IMR-90 (cell line): ENCODE results near the gene WEE1. TPM values are rescaled to one million over a fixed set of nuclear protein-coding genes. Genes with fewer than 3 reads are reported as not detected.

Experiments used
- ATAC-seq: fragments of 200-7000 bp; cut with Tn5 transposase; 2 replicates; pipeline ENCODE4 v1.9.1; 2020; ENCODE audit warnings: low read depth, mild to moderate bottlenecking, moderate library complexity
- BruUV-seq: library from RNA; stranded (reverse); fragments of 400-500 nt; replicated peaks from 2 replicates; lab custom pipeline; 2021; lab: Mats Ljungman, UMichigan
- CTCF ChIA-PET: fragments of 300-600 bp; formaldehyde crosslinking; extraction: SDS; loops from one replicate; lab custom pipeline; 2021; ENCODE audit warnings: antibody characterized with exemption; lab: Yijun Ruan, JAX
- POLR2A ChIA-PET: fragments of 300-600 bp; sonication (Branson Sonifier 250); formaldehyde crosslinking; loops from one replicate; lab custom pipeline; 2022; ENCODE audit warnings: antibody characterized with exemption; ENCODE audit not compliant: unreplicated experiment; lab: Charles Lee
- DNase-seq: peaks from one replicate; pipeline ENCODE4 v3.0.0; 2013
- H2AFZ ChIP-seq: replicated peaks from 2 replicates; pipeline ENCODE3; 2013; ENCODE audit warnings: low read length, mild to moderate bottlenecking; ENCODE audit not compliant: poor library complexity
- H2AK5ac ChIP-seq: 2 replicates; pipeline ENCODE4 v1.6.1; 2013; ENCODE audit warnings: low read depth, low read length, inconsistent platforms
- H2AK9ac ChIP-seq: replicated peaks from 2 replicates; pipeline ENCODE3; 2013; ENCODE audit warnings: mild to moderate bottlenecking, low read depth, low read length, moderate library complexity; ENCODE audit not compliant: poor library complexity
- H2BK120ac ChIP-seq: 2 replicates; pipeline ENCODE4 v1.6.1; 2013; ENCODE audit warnings: low read depth, low read length, inconsistent platforms
- H2BK15ac ChIP-seq: 3 replicates; pipeline ENCODE4 v1.6.1; 2013; ENCODE audit warnings: low read depth, low read length, inconsistent platforms
- H2BK20ac ChIP-seq: 2 replicates; pipeline ENCODE4 v1.6.1; 2013; ENCODE audit warnings: low read depth, mild to moderate bottlenecking, inconsistent platforms, low read length, moderate library complexity
- H2BK5ac ChIP-seq: 2 replicates; pipeline ENCODE4 v1.6.1; 2013; ENCODE audit warnings: mild to moderate bottlenecking, low read depth, low read length, inconsistent platforms; ENCODE audit not compliant: poor library complexity, severe bottlenecking
- H3K14ac ChIP-seq: replicated peaks from 2 replicates; pipeline ENCODE4 v1.6.1; 2013; ENCODE audit warnings: low read depth, low read length, inconsistent platforms
- H3K18ac ChIP-seq: 2 replicates; pipeline ENCODE4 v1.6.1; 2013; ENCODE audit warnings: low read depth, low read length, control low read depth
- H3K23ac ChIP-seq: 2 replicates; pipeline ENCODE4 v1.6.1; 2013; ENCODE audit warnings: low read depth, low read length, inconsistent platforms
- H3K27ac ChIP-seq: 2 replicates; pipeline ENCODE4 v1.5.1; 2013; ENCODE audit warnings: mild to moderate bottlenecking, control low read depth, low read length; ENCODE audit not compliant: insufficient read depth
- H3K27me3 ChIP-seq: 2 replicates; pipeline ENCODE4 v1.6.1; 2013; ENCODE audit warnings: low read length; ENCODE audit not compliant: control insufficient read depth, insufficient read depth
- H3K36me3 ChIP-seq: 2 replicates; pipeline ENCODE4 v1.6.1; 2013; ENCODE audit warnings: low read length, mixed read lengths; ENCODE audit not compliant: control insufficient read depth, insufficient read depth
- H3K4ac ChIP-seq: 2 replicates; pipeline ENCODE4 v1.6.1; 2013; ENCODE audit warnings: low read depth, low read length, inconsistent platforms
- H3K4me1 ChIP-seq: 2 replicates; pipeline ENCODE4 v1.6.1; 2013; ENCODE audit warnings: low read length, mixed read lengths; ENCODE audit not compliant: control insufficient read depth, insufficient read depth
- H3K4me2 ChIP-seq: 2 replicates; pipeline ENCODE4 v1.6.1; 2013; ENCODE audit warnings: low read depth, mild to moderate bottlenecking, control low read depth, low read length, moderate library complexity
- H3K4me3 ChIP-seq: 2 replicates; pipeline ENCODE4 v1.5.1; 2013; ENCODE audit warnings: low read depth, mild to moderate bottlenecking, control low read depth, low read length, moderate library complexity; ENCODE audit not compliant: insufficient read depth
- H3K56ac ChIP-seq: 2 replicates; pipeline ENCODE4 v1.6.1; 2013; ENCODE audit warnings: low read length, inconsistent platforms; ENCODE audit not compliant: insufficient read depth; ENCODE audit errors: extremely low read depth
- H3K79me1 ChIP-seq, 2 experiments: 2 replicates each; pipeline ENCODE4 v1.6.1; 2013; ENCODE audit warnings: low read length in 2 of 2, inconsistent platforms in 1 of 2, low read depth in 1 of 2
- H3K9ac ChIP-seq: 2 replicates; pipeline ENCODE4 v1.6.1; 2013; ENCODE audit warnings: low read depth, low read length, control low read depth
- H3K9me1 ChIP-seq: 2 replicates; pipeline ENCODE4 v1.6.1; 2013; ENCODE audit warnings: low read length, inconsistent platforms; ENCODE audit not compliant: insufficient read depth
- H3K9me3 ChIP-seq: 2 replicates; pipeline ENCODE4 v1.6.1; 2013; ENCODE audit warnings: low read length; ENCODE audit not compliant: control insufficient read depth, insufficient read depth
- H4K20me1 ChIP-seq: 2 replicates; pipeline ENCODE4 v1.6.1; 2013; ENCODE audit warnings: low read length, inconsistent platforms; ENCODE audit not compliant: insufficient read depth
- H4K5ac ChIP-seq: 2 replicates; pipeline ENCODE4 v1.6.1; 2013; ENCODE audit warnings: mild to moderate bottlenecking, low read depth, low read length, control low read depth
- H4K8ac ChIP-seq, 2 experiments: 2 replicates each; pipeline ENCODE4 v1.6.1; 2013; ENCODE audit warnings: low read depth in 2 of 2, low read length in 2 of 2, control low read depth in 1 of 2, inconsistent platforms in 1 of 2
- H4K91ac ChIP-seq: 2 replicates; pipeline ENCODE4 v1.6.1; 2013; ENCODE audit warnings: low read depth, low read length, inconsistent platforms; ENCODE audit not compliant: insufficient read depth
- CEBPB ChIP-seq: IDR thresholded peaks from 2 replicates; pipeline ENCODE4 v1.6.1; 2012; ENCODE audit warnings: low read depth, low read length, improper control_type of control experiment
- CHD1 ChIP-seq: IDR thresholded peaks from 2 replicates; pipeline ENCODE4 v1.6.1; 2012; ENCODE audit warnings: low read depth, low read length, improper control_type of control experiment
- CTCF ChIP-seq: conservative IDR thresholded peaks from 2 replicates; pipeline ENCODE4 v1.5.1; 2012; ENCODE audit warnings: mild to moderate bottlenecking, low read depth, low read length, improper control_type of control experiment
- ELK1 ChIP-seq: fragments of 150-350 bp; IDR thresholded peaks from 2 replicates; pipeline ENCODE4 v1.6.1; 2016; ENCODE audit warnings: low read depth, mild to moderate bottlenecking, low read length, moderate library complexity, borderline replicate concordance
- FOS ChIP-seq: fragments of 150-350 bp; IDR thresholded peaks from 2 replicates; pipeline ENCODE4 v1.6.1; 2016; ENCODE audit warnings: low read depth, low read length
- MAFK ChIP-seq: IDR thresholded peaks from 2 replicates; pipeline ENCODE4 v1.6.1; 2012; ENCODE audit warnings: low read depth, low read length, improper control_type of control experiment
- MAZ ChIP-seq: IDR thresholded peaks from 2 replicates; pipeline ENCODE4 v1.6.1; 2012; ENCODE audit warnings: low read depth, mild to moderate bottlenecking, low read length, improper control_type of control experiment, moderate library complexity, borderline replicate concordance
- MXI1 ChIP-seq: IDR thresholded peaks from 2 replicates; pipeline ENCODE4 v1.6.1; 2012; ENCODE audit warnings: low read depth, mild to moderate bottlenecking, low read length, moderate library complexity, borderline replicate concordance
- NFE2L2 ChIP-seq: fragments of 150-350 bp; IDR thresholded peaks from 2 replicates; pipeline ENCODE4 v1.6.1; 2016; ENCODE audit warnings: low read depth, mild to moderate bottlenecking, low read length
- RAD21 ChIP-seq: IDR thresholded peaks from 2 replicates; pipeline ENCODE4 v1.6.1; 2012; ENCODE audit warnings: low read length, improper control_type of control experiment
- RCOR1 ChIP-seq: IDR thresholded peaks from 2 replicates; pipeline ENCODE4 v1.6.1; 2012; ENCODE audit warnings: mild to moderate bottlenecking, low read length, improper control_type of control experiment; ENCODE audit not compliant: insufficient replicate concordance
- RFX5 ChIP-seq: IDR thresholded peaks from 2 replicates; pipeline ENCODE4 v1.8.0; 2012; ENCODE audit warnings: low read depth, mild to moderate bottlenecking, low read length, moderate library complexity
- SMC3 ChIP-seq: fragments of 150-350 bp; IDR thresholded peaks from 2 replicates; pipeline ENCODE4 v1.6.1; 2016; ENCODE audit warnings: low read depth, mild to moderate bottlenecking, antibody characterized with exemption, low read length, moderate library complexity
- USF2 ChIP-seq: fragments of 150-350 bp; IDR thresholded peaks from 2 replicates; pipeline ENCODE4 v1.6.1; 2017; ENCODE audit warnings: mild to moderate bottlenecking, antibody characterized with exemption, low read length, low read depth
- WGBS, 2 experiments: methylation state at CpG; one replicate each; pipeline versions ENCODE4 v1.1.5 to v1.1.7; 2013; ENCODE audit warnings: missing lambda C conversion rate in 2 of 2; ENCODE audit not compliant: insufficient read length in 1 of 2; ENCODE audit errors: extremely low coverage in 2 of 2; 5-methylcytosine and 5-hydroxymethylcytosine counted together
- dilution Hi-C: fragments of 300-500 bp; cut with HindIII; formaldehyde crosslinking; loops from one replicate; pipeline ENCODE4 v1.14.3; 2018; ENCODE audit warnings: low sequenced_read_pairs; ENCODE audit not compliant: unreplicated experiment
- in situ Hi-C: fragments of 300-500 bp; cut with MboI; formaldehyde crosslinking; loops from 3 replicates; pipeline ENCODE4 v1.14.3; 2019; ENCODE audit warnings: low sequenced_read_pairs, inconsistent platforms, mixed read lengths
- intact Hi-C: fragments of 100-400 bp; cut with micrococcal nuclease; formaldehyde crosslinking; loops from 2 replicates; pipeline ENCODE4 v1.10.0; 2022
- polyA plus RNA-seq, 3 experiments: library from polyadenylated mRNA; depleted of rRNA; stranded (reverse); fragments of >200 nt; gene quantifications; 2 replicates each; pipeline ENCODE4 v1.2.3, GENCODE V29; 2012; ENCODE audit warnings: low replicate concordance in 1 of 3
- total RNA-seq: library from RNA; depleted of rRNA; stranded (reverse); fragments of >200 nt; gene quantifications from 2 replicates; pipeline ENCODE4 v1.2.3, GENCODE V29; 2012

WEE1 gene
- total and polyA plus RNA-seq, 2 of the 4 experiments (the other 2 are of a cell fraction), result 26.5 to 29.2 TPM

GRCh38 chr11:9574622-9575259 lies 1.3 kb downstream of the WEE1 start:
- Histone ChIP-seq H3K27ac (peak overlapping the region; percentile 93), H2AK5ac (peak overlapping the region; percentile 83), H4K20me1 (peaks cover 3% of the 10 kb centered on the region), H3K14ac (peak overlapping the region; percentile 92), H3K9me3 (no peaks in the 10 kb centered on the region), H3K56ac (peak overlapping the region; percentile 98), H2BK20ac (peak overlapping the region; percentile 53), H3K18ac (peak overlapping the region; percentile 86), H3K23ac (peak overlapping the region; percentile 92), H4K8ac (peak overlapping the region; percentile 72 to 88; a peak in 3 of 4 replicates), H2AK9ac (peak overlapping the region; percentile 91), H2AFZ (peak overlapping the region; percentile 84), H3K4me1 (no peaks in the 10 kb centered on the region), H3K27me3 (no peaks in the 10 kb centered on the region), H4K5ac (peak overlapping the region; percentile 87), H4K91ac (peak overlapping the region; percentile 88), H3K9ac (peak overlapping the region; percentile 97), H2BK120ac (peak overlapping the region; percentile 76), H3K9me1 (peaks cover 2% of the 10 kb centered on the region; the same call in 1 of the 2 replicates), H2BK5ac (peak overlapping the region; percentile 94), H3K36me3 (peaks cover 2% of the 10 kb centered on the region; the same call in 1 of the 2 replicates), H3K4me2 (peak overlapping the region; percentile 65), H2BK15ac (peak overlapping the region; percentile 77; the same call in 2 of the 3 replicates), H3K79me1 (peaks cover 4 to 23% of the 10 kb centered on the region in 2 experiments), H3K4ac (peak overlapping the region; percentile 86), H3K4me3 (peak overlapping the region; percentile 76)
- no peak for TF ChIP-seq NFE2L2
- no peak for TF ChIP-seq CEBPB
- no peak for TF ChIP-seq ELK1
- TF ChIP-seq FOS, result no peak
- TF ChIP-seq RAD21, result no peak
- TF ChIP-seq MXI1, result no peak
- no peak for TF ChIP-seq CTCF
- TF ChIP-seq MAFK, result no peak
- TF ChIP-seq RCOR1, result no peak
- no peak for TF ChIP-seq MAZ
- TF ChIP-seq USF2, result no peak
- no peak for TF ChIP-seq RFX5
- TF ChIP-seq CHD1, result no peak
- TF ChIP-seq SMC3, result no peak
- ChIA-PET CTCF (interaction anchor here (1.0 to 1.7 kb wide), 2 partner anchors 40 to 68 kb away, joined by 4 to 5 read pairs; no protein-coding TSS in a partner anchor), POLR2A (interaction anchor here (0.6 kb wide), 2 partner anchors 110 to 156 kb away, joined by 3 read pairs; no protein-coding TSS in a partner anchor)
- peak; percentile 32 for DNase-seq
- no TSS peak for BruUV-seq
- WGBS, 2 experiments, result 0% methylated on average over 1 of the region's 43 CpGs; no CpG with 5 or more reads in 1 of the 2 experiments
- no peak for ATAC-seq
- intact Hi-C loops, result loop anchor here (1.0 to 5.0 kb wide), 2 partner anchors 39 to 173 kb away; no protein-coding TSS in a partner anchor
- in situ Hi-C loops, result no loop called here
- dilution Hi-C loops, result no loop called here
